Measurements from ENCODE around the gene DIAPH2.

GRCh38 chrX:96837808-96838207, 153.2 kb downstream of the DIAPH2 start:
- TF ChIP-seq POLR2A (IDR thresholded peaks at IDR 0.05) (no peak), CTCF (IDR thresholded peaks at IDR 0.05) (no peak)
